ES-I3 (cell line): ENCODE data around the gene TUBGCP6.
A peak's percentile ranks its signal among the peaks of the same experiment; 100 is the strongest.

ENCODE experiments used
- H3K36me3 ChIP-seq: 2 replicates; pipeline ENCODE4 v1.6.1; 2013; ENCODE audit warnings: mild to moderate bottlenecking, low read length, control low read depth, moderate library complexity; ENCODE audit not compliant: insufficient read depth
- H3K4me1 ChIP-seq: 2 replicates; pipeline ENCODE4 v1.6.1; 2013; ENCODE audit warnings: mild to moderate bottlenecking, control low read depth, low read length; ENCODE audit not compliant: insufficient read depth
- H3K9ac ChIP-seq: 2 replicates; pipeline ENCODE4 v1.6.1; 2013; ENCODE audit warnings: low read depth, mild to moderate bottlenecking, low read length, moderate library complexity
- H3K9me3 ChIP-seq: 2 replicates; pipeline ENCODE4 v1.6.1; 2013; ENCODE audit warnings: mild to moderate bottlenecking, low read length, moderate library complexity; ENCODE audit not compliant: control insufficient read depth, insufficient read depth

Gene TUBGCP6

DNA sequence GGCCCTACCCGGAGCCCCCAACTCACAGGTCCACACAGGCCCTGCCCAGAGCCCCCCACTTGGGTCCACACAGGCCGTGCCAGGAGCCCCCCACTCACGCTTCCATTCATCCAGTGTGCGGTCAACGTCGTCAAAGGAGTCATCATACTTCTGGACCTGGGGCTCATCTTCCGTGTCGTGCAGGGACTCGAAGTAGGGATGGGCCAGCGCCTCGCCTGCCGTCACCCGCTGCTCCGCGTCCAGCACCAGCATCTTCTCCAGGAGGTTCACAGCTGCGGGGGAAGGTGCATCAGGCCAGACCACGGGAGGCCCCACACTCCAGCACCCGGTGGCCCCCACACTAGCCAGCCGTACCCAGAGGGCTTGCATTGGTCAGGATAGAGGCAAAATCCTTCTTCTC lies 10.3 kb upstream of the TUBGCP6 start:
- Histone ChIP-seq H3K4me1 (no peaks in the 10 kb centered on the region; the same call in 1 of the 2 replicates), H3K36me3 (no peaks in the 10 kb centered on the region), H3K9me3 (no peaks in the 10 kb centered on the region), H3K9ac (no peak overlapping the region)

DNA sequence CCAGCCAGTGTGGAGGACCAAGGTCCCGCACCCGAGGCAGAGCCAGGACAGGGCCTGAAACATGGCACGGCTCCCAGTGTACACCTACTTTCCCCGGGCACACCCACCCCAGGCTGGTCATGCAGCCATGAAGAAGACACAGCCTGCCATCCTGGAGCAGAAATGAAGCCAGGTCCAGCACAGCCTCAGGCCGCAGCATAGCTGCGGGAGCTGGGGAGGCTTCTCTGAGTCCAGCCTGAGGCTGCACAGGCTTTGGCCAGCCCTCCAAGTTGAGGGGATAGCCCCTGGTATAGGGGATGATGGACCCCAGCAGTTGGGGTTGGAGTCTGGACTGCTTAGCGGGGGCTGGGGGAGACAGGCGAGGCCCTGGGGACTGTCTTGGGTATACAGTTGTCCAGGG lies 9.1 kb upstream of the TUBGCP6 start:
- Histone ChIP-seq H3K9me3 (no peaks in the 10 kb centered on the region), H3K4me1 (no peaks in the 10 kb centered on the region), H3K9ac (no peak overlapping the region), H3K36me3 (no peaks in the 10 kb centered on the region)

DNA sequence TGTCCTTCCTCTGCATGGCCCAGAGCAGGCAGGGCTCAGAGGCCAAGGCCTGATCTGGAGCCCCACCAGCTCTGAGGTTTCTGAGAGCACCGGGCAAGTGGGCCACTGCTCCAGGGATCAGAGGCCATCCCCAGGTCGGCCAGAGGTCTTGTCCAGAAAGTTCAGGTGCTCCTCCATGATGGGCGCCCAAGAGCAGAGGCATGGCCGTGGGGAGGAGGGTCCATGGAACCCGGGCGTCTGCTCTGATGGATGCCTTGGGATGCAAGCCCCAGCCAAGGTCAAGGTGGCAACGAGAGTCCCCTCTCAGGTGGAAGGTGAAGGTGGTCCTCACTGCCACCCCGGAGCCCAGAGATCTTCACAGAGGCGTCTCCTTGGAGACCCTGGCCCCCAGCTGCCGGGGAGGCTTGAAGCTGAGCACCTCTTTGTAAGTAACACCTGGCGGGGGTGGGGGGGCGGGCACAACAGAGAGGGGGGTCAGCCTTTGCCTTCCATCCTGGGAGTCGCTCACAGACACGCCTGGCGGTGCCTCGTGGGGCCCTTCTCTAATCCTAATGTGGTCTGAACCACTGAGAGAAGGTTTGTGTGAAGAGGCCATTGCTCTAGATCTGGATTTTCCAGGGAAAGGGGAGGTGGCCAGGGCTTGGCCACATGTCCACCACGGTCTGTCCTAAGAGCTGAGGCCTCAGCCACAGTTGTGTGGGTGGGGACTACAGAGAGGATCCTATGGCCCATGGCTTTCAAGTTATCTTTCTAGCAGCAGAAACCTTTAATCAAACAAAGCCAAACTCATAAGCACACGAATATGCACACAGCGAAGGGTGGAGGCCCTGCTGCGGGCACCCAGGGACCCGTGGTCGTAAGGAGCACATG lies 8.5 kb upstream of the TUBGCP6 start:
- H3K4me1 ChIP-seq = no peaks in the 10 kb centered on the region
- no peak overlapping the region for H3K9ac ChIP-seq
- H3K36me3 ChIP-seq = no peaks in the 10 kb centered on the region
- H3K9me3 ChIP-seq = no peaks in the 10 kb centered on the region

DNA sequence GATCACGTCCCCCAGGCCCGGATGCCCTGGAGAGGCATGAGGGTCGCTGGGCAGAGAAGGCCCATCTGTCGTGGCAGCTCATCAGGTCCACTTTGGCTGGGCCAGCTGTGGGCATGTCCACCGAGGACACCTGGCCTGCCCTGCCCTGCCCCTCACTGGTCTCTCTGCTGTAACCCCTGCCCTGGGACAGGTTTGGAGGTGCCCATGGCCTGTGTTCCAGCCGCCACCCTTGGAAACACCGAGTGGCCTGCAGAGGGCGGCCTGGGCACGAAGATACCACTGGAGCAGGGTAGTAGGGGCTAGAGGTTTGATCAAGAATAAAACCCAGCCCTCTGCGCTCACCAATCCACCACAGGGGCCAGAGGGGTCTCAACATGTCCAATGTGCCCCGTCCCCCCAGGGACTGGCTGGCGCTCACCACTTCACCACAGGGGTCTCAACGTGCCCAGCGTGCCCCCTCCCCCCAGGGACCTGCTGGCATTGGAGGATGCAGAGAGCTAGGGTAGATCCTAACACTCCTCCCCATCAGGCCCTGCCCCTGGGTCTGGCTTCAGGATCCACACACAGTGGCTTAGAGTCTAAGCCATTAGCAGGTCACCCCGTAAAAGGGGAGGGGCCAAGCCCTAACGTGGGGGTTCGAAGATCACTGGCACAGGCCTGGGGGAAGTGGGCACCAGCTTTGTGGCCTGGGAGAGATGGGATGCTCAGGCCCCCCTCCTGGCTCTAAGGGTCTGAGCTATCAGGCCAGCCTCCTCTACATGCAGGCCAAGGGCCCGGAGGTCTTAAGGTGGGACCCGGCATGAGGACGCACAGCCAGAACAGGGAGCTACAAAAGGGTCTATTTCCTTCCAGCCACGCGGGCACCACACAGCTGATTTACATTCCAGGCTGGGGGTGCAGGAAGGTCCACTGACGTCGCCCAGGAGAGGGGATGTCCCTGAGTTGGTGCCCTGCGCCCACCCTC lies 7.5 kb upstream of the TUBGCP6 start:
- peak overlapping the region; percentile 83; the same call in 1 of the 2 replicates for H3K9ac ChIP-seq
- H3K9me3 ChIP-seq = no peaks in the 10 kb centered on the region
- H3K4me1 ChIP-seq = no peaks in the 10 kb centered on the region
- no peaks in the 10 kb centered on the region for H3K36me3 ChIP-seq

DNA sequence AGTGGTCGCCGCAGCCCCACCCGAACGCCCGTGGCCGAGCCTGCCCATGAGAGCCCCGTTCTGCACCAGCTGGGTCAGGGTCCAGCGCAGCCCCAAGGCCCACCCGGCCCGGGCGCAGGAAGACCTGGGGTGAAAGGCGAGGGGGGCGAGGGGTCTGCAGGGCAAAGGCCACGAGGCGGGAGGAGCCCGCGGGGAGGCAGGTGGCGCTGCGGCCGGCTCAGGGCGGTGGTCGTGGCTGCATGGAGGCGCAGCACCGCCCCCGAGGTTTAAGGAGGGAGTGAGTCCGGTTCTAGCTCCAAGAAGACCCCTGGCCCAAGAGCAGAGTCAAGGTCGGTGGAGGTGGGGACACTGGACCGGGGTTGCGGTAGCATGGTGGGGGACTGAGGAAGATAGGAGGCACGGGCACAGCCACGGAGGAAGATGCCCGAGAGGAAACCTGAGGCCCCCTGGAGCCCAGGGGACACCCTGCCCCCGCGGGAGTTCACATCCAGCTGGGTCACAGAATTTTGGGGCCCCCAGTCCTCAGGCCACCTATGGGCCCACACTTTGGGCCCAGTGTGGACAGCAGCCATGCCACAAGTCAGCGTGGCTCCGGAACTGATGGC lies 6.8 kb upstream of the TUBGCP6 start:
- H3K4me1 ChIP-seq = no peaks in the 10 kb centered on the region
- H3K9ac ChIP-seq = peak overlapping the region; percentile 83; the same call in 1 of the 2 replicates
- H3K36me3 ChIP-seq = no peaks in the 10 kb centered on the region
- no peaks in the 10 kb centered on the region for H3K9me3 ChIP-seq

DNA sequence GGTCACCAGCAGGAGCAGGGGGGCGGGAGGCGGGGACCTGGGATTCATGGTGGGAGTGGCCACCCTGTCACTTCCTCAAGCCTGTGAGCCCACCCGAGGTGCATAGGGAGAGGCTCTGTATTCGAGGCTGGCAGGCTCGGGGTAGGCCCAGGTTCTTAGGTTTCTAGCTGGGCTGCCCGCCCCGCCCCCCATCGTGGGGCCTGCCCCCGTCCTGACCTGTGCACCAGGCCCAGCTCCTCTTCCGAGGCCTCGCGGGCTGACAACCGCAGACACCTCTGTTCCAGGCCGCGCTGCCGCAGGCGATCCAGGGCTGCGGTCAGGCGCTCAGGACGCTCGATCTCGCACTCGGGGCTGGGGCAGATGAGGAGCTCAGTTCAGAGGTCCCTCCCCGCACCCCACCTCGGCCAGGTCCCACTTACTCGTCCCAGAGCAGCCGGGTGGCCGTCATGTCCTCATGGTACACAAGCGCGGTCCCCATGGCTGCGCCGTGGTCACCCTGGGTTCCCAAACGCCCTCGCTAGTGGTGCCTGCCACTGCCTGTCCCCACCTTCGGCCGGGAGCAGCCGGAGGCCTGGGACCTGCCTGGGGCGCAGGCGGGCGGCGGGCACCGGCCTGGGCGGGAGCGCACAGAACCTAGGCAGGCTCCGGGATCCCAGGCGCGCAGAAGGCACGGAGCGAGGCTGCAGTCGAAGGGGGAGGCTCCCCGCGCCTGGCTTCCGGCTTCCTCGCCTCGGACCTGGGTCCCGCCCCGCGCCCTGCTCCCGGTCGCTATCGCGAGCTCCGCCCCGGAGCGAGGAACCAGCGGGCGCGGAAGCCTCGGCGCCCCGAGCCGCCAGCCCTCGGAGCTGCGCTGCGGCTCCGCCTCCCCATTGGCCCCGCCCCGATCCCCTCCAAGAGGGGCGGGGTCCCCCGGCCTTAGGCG lies 6.0 kb upstream of the TUBGCP6 start, which contains the start of gene HDAC10:
HDAC10 (minus strand) TSS at position 711 of the 922 bp plus-strand sequence; CDS start at position 478, 233 bp downstream.
- no peaks in the 10 kb centered on the region for H3K4me1 ChIP-seq
- H3K9ac ChIP-seq = peak within 1 kb of the TSS; percentile 83
- H3K36me3 ChIP-seq = no peaks in the 10 kb centered on the region
- no peaks in the 10 kb centered on the region for H3K9me3 ChIP-seq

DNA sequence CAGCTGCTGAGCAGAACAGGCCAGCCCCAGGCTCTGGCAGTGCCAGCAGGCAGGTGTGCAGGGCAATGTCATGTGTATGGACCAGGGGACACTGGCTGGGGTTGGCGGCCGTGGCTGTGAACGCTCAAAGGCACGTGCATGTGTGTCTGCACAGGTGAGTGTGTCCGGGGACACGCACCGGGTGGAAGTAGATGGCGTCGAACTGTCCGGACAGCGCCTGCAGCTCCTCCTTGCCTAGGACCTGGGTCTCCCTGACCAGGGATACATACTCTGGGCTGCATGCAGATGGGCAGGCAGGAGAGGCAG lies 5.4 kb upstream of the TUBGCP6 start:
- Histone ChIP-seq H3K9ac (peak overlapping the region; percentile 83; the same call in 1 of the 2 replicates), H3K36me3 (no peaks in the 10 kb centered on the region), H3K4me1 (no peaks in the 10 kb centered on the region), H3K9me3 (no peaks in the 10 kb centered on the region)

DNA sequence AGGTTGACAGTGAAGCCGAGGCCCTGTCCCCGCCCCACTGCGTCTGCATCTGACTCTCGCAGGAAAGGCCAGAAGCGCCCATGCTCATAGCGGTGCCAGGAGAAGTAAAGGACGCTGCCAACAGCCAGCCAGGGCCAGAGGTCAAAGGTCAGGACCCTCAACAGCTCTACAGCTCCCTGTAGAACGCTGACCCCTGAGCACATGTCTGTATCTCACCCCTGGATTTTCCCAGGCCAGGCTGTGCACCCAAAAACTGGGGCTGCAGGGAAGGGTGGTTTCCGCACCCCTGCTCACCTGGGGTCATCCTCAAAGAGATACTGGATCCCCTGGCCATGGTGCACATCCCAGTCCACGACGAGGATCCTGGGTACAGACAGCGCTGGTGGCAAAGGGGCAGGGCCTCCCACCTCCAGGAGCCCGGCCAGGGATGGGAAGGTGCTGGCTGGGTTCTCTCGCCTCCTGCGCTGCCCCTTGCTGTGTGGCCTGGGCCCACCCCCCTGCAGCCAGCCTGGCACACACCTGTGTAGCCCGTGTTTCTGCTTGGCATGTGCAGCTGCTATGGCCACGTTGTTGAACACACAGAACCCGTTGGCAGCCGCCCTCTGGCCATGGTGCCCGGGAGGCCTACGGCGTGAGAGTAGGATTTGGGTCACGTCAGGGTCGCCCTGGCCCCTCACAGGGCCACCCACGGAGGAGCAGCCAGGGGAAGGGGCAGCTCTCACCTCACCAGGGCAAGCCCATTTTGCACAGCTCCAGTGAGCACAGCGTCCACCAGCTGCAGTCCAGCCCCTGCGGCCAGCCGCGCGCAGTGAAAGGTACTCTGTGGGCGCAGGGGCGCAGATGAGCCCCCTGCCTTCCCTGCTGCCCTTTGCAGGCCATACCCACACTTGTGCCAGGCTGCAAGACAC lies 4.8 kb upstream of the TUBGCP6 start:
- Histone ChIP-seq H3K36me3 (no peaks in the 10 kb centered on the region), H3K9ac (no peak overlapping the region), H3K9me3 (no peaks in the 10 kb centered on the region), H3K4me1 (no peaks in the 10 kb centered on the region)

DNA sequence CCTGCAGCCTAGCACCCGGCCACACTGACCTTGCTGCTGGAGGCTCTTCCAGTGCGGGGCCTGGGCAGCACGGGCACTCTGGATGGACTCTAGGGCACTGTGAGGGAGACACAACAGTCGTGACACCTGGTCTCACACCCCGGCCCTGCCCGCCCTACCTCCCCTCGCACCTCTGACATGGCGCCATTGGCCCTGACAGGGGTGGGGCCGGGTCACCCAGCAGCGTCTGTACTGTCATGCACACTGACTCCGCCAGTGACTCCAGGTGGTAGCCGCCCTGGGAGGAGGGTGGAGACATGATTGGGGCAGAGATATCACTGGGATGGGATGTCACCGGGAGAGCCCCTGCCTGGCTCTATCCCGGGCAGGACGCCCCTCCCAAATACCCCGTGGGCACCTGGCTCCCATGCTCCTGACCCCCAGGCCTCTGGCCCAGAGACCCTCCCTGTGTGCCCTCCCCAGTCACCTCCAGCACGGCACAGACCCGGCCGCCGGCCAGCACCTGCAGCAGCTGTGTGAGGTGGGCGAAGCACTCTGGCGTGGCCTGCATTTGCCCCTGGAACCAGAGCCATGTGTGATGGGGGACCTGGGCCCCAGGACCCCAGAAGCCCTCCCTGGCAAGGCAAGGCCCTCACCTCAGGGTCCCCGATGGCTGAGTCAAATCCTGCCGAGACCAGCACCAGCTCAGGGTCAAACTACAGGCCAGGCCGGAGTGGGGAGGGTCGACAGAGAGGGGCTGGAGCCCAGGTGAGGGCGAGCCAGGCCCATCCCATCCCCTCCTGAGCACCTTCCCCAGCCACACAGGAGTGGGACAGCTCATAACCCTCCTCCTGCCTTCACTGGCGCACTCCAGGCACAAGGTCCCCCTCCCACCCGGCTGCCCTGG lies 3.6 kb upstream of the TUBGCP6 start:
- Histone ChIP-seq H3K9me3 (no peaks in the 10 kb centered on the region), H3K4me1 (no peaks in the 10 kb centered on the region), H3K9ac (no peak overlapping the region), H3K36me3 (no peaks in the 10 kb centered on the region)

DNA sequence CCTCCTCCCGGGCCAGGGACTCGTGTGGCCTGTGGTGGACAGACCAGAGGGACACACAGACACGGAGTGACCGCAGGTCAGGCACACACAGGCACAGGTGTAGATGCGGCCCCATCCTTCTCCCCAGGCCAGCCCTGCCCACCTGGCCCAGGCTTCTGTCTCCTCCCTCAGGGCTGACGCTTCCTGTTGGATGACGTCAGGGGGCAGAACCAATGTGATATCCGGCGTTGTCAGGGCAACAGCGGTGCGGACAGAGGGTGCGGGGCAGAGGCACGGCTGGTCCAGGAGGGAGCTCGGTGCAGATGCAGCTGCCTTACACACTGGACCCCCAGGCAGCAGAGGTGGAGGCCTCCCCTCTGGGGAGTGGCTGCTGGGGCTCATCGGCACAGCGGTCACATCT lies 2.9 kb upstream of the TUBGCP6 start:
- H3K9ac ChIP-seq = no peak overlapping the region
- no peaks in the 10 kb centered on the region for H3K4me1 ChIP-seq
- H3K9me3 ChIP-seq = no peaks in the 10 kb centered on the region
- H3K36me3 ChIP-seq = no peaks in the 10 kb centered on the region

DNA sequence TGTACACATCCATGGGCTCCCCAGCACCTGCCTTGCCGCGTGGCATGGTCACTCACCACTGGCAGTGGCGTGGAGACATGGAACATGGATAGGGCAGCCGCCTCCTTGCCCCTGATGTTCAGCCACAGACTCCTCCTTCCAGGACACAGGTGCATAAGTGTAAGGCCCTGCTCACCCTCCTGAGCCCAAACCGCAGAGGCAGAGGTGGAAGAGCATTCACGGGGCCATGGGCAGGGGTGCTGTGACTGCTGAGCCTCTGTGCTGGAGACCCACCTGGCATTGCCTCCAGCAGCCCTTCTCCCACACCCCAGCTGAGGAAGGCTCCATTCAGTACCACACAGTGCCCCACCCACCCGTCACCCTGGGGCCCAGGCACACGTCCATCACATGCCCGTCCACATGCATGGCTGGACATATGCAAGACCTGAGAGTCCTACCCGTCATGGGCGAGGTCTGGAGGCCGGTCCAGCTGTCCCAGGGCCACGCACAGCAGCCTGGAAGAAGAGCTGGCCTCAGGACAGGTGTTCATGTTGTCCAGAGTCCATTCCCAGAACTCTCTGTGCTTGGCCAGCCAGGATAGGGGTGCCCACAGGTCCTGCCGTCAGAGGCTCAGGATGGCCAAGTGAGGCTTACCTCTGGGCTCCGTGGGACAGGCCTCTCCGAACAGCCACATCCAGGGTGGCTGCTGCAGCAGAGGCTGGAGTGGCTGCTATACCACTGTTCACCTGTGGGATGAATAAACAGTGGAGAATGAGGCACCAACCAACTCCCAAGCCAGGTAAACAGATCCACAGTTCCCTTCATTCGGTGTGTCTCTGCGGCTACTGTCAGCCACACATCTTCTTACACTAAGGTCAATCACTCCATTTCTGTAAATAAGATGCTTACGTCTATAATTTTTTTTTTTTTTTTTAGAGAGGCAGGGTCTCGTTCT lies 1.7 kb upstream of the TUBGCP6 start:
- H3K9me3 ChIP-seq = no peaks in the 10 kb centered on the region
- H3K4me1 ChIP-seq = no peaks in the 10 kb centered on the region
- no peaks in the 10 kb centered on the region for H3K36me3 ChIP-seq
- no peak overlapping the region for H3K9ac ChIP-seq
